Peyer's patch (tissue), 4 donors: ENCODE data around the gene CAPZA2.

ENCODE experiments used
- POLR2A ChIP-seq, 2 donors: fragments of 450-650 bp; IDR thresholded peaks; one replicate each; pipeline ENCODE4 v1.5.1; 2017; ENCODE audit warnings: antibody characterized with exemption in 2 of 2, mild to moderate bottlenecking in 2 of 2, moderate library complexity in 2 of 2
- TF ChIP-seq, protein P1 (sequence below), 6 experiments: fragments of 450-650 bp in 4 of 6; fragments of 200-600 bp in 2 of 6; sonication (generic) in 1 of 6; IDR thresholded peaks; one replicate each; pipeline ENCODE4 v1.5.1; 2017 to 2019; ENCODE audit warnings: antibody characterized with exemption in 6 of 6, mild to moderate bottlenecking in 3 of 6, moderate library complexity in 1 of 6

DNA sequence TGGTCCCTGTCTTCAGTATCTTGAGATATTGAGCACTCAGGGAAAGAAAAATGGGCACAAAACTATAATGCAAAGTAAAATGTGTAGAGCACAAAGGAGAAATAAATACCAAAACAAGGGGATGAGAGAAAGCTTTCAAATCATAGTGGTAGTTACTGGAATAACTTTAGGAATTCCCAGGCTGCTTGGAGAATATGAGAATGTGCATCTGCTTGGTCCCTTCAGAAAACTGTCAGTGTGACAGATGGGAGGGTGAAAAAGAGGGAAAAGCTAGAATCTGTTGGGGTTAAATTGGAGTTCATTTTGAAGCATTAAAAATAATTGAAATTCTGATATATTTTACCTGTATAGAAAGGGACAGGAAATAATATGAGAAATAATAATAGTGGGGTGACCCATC lies 106.2 kb downstream of the CAPZA2 start:
- TF ChIP-seq, protein P1, sequence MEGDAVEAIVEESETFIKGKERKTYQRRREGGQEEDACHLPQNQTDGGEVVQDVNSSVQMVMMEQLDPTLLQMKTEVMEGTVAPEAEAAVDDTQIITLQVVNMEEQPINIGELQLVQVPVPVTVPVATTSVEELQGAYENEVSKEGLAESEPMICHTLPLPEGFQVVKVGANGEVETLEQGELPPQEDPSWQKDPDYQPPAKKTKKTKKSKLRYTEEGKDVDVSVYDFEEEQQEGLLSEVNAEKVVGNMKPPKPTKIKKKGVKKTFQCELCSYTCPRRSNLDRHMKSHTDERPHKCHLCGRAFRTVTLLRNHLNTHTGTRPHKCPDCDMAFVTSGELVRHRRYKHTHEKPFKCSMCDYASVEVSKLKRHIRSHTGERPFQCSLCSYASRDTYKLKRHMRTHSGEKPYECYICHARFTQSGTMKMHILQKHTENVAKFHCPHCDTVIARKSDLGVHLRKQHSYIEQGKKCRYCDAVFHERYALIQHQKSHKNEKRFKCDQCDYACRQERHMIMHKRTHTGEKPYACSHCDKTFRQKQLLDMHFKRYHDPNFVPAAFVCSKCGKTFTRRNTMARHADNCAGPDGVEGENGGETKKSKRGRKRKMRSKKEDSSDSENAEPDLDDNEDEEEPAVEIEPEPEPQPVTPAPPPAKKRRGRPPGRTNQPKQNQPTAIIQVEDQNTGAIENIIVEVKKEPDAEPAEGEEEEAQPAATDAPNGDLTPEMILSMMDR (IDR thresholded peaks at IDR 0.05) = no peak
- no peak for TF ChIP-seq POLR2A (IDR thresholded peaks at IDR 0.05)
